Breast epithelium (tissue), 4 donors: ENCODE data around the gene PCNX1. TPM values are rescaled to one million over a fixed set of nuclear protein-coding genes. Genes with fewer than 3 reads are reported as not detected.

ENCODE experiments used
- DNase-seq, 2 donors: peaks; one replicate each; pipeline ENCODE4 v3.0.0-alpha.2; 2019; ENCODE audit warnings: low spot score in 2 of 2
- H3K27ac ChIP-seq, 2 donors: fragments of 200-600 bp; sonication (generic) in 1 of 2; one replicate each; pipeline ENCODE4 v1.5.1; 2016 to 2019; ENCODE audit warnings: mild to moderate bottlenecking in 1 of 2
- H3K27me3 ChIP-seq, 2 donors: fragments of 200-600 bp; sonication (generic) in 1 of 2; one replicate each; pipeline versions ENCODE4 v1.5.1 to v1.6.0; 2017 to 2019; ENCODE audit warnings: control low read depth in 1 of 2, mild to moderate bottlenecking in 1 of 2
- H3K36me3 ChIP-seq: fragments of 200-600 bp; one replicate; pipeline ENCODE4 v1.5.1; 2019
- H3K4me1 ChIP-seq, 2 donors: fragments of 200-600 bp; sonication (generic); one replicate each; pipeline ENCODE4 v1.5.1; 2016 to 2019; ENCODE audit warnings: control low read depth in 1 of 2
- H3K4me3 ChIP-seq, 3 donors: fragments of 200-600 bp; sonication (generic); 1 replicate in 2 of 3; 2 replicates in 1 of 3; pipeline ENCODE4 v1.5.1; 2016 to 2019; ENCODE audit warnings: mild to moderate bottlenecking in 3 of 3, moderate library complexity in 2 of 3
- H3K9me3 ChIP-seq, 2 donors: fragments of 200-600 bp; sonication (generic) in 1 of 2; one replicate each; pipeline ENCODE4 v1.5.1; 2016 to 2019; ENCODE audit warnings: control low read depth in 1 of 2
- CTCF ChIP-seq, 3 donors: fragments of 450-650 bp; IDR thresholded peaks; one replicate each; pipeline ENCODE4 v1.5.1; 2016 to 2017; ENCODE audit warnings: antibody characterized with exemption in 3 of 3, mild to moderate bottlenecking in 3 of 3, moderate library complexity in 3 of 3
- POLR2A ChIP-seq: fragments of 450-650 bp; IDR thresholded peaks from one replicate; pipeline ENCODE4 v1.6.1; 2016; ENCODE audit warnings: antibody characterized with exemption, mild to moderate bottlenecking, moderate library complexity
- POLR2AphosphoS5 ChIP-seq, 3 donors: sonication (generic); formaldehyde crosslinking; IDR thresholded peaks; one replicate each; pipeline ENCODE4 v1.6.1; 2017; ENCODE audit warnings: antibody characterized with exemption in 3 of 3
- intact Hi-C: fragments of 100-400 bp; cut with DNase I; formaldehyde crosslinking; loops from one replicate; pipeline ENCODE4 v1.15.1; 2023; ENCODE audit warnings: low total_unique reads
- total RNA-seq, 3 donors: library from RNA; depleted of rRNA; stranded (reverse); fragments of >200 nt; gene quantifications; one replicate each; pipeline ENCODE4 v1.1.0, GENCODE V29; 2016

PCNX1 gene
- total RNA-seq, 3 donors from 2014 or later, result 61.8 to 105 (median 92.5) TPM

GRCh38 chr14:71114565-71114964 lies 207.3 kb downstream of the PCNX1 start:
- Histone ChIP-seq H3K27me3 (no peaks in the 10 kb centered on the region), H3K4me1 (no peaks in the 10 kb centered on the region), H3K36me3 (peaks cover 4% of the 10 kb centered on the region), H3K9me3 (no peaks in the 10 kb centered on the region), H3K4me3 (no peak overlapping the region), H3K27ac (no peak overlapping the region)
- no peak for TF ChIP-seq POLR2A
- intact Hi-C loops, result no loop called here
- no peak for DNase-seq

- H3K4me3 ChIP-seq, result no peak overlapping the region
- H3K4me1 ChIP-seq, result no peaks in the 10 kb centered on the region
- no peaks in the 10 kb centered on the region for H3K9me3 ChIP-seq
- intact Hi-C loops, result no loop called here
- H3K27me3 ChIP-seq, result no peaks in the 10 kb centered on the region
- no peak for DNase-seq
- H3K36me3 ChIP-seq, result peaks cover 4% of the 10 kb centered on the region
- TF ChIP-seq CTCF (IDR thresholded peaks at IDR 0.05) (no peak), POLR2AphosphoS5 (IDR thresholded peaks at IDR 0.05) (no peak), POLR2A (no peak)
- H3K27ac ChIP-seq, result no peak overlapping the region
Measured at GRCh38 chr14:71115306-71115705, 208.0 kb downstream of the PCNX1 start.

- no peaks in the 10 kb centered on the region for H3K9me3 ChIP-seq
- no peaks in the 10 kb centered on the region for H3K4me1 ChIP-seq
- no peak overlapping the region for H3K4me3 ChIP-seq
- H3K36me3 ChIP-seq, result peaks cover 4% of the 10 kb centered on the region
- intact Hi-C loops, result no loop called here
- H3K27me3 ChIP-seq, result no peaks in the 10 kb centered on the region
- DNase-seq, result no peak
- TF ChIP-seq POLR2AphosphoS5 (IDR thresholded peaks at IDR 0.05) (no peak), CTCF (IDR thresholded peaks at IDR 0.05) (no peak), POLR2A (no peak)
- no peak overlapping the region for H3K27ac ChIP-seq
Measured at GRCh38 chr14:71115821-71116567, 208.7 kb downstream of the PCNX1 start.

GRCh38 chr14:71116568-71117122 lies 209.4 kb downstream of the PCNX1 start:
- H3K9me3 ChIP-seq, result peaks cover 0 to 5% of the 10 kb centered on the region in 2 donors
- TF ChIP-seq POLR2AphosphoS5 (IDR thresholded peaks at IDR 0.05) (no peak), CTCF (IDR thresholded peaks at IDR 0.05) (no peak), POLR2A (no peak)
- no peaks in the 10 kb centered on the region for H3K4me1 ChIP-seq
- peaks cover 4% of the 10 kb centered on the region for H3K36me3 ChIP-seq
- H3K27me3 ChIP-seq, result no peaks in the 10 kb centered on the region
- H3K27ac ChIP-seq, result no peak overlapping the region
- intact Hi-C loops, result no loop called here
- no peak overlapping the region for H3K4me3 ChIP-seq
- no peak for DNase-seq

GRCh38 chr14:71117839-71118743 lies 210.8 kb downstream of the PCNX1 start:
- Histone ChIP-seq H3K27ac (no peak overlapping the region), H3K27me3 (no peaks in the 10 kb centered on the region), H3K9me3 (peaks cover 0 to 10% of the 10 kb centered on the region in 2 donors), H3K36me3 (no peaks in the 10 kb centered on the region), H3K4me1 (no peaks in the 10 kb centered on the region), H3K4me3 (no peak overlapping the region)
- intact Hi-C loops, result no loop called here
- no peak for TF ChIP-seq POLR2AphosphoS5 (IDR thresholded peaks at IDR 0.05)
- TF ChIP-seq POLR2A, result no peak
- no peak for TF ChIP-seq CTCF (IDR thresholded peaks at IDR 0.05)
- DNase-seq, result no peak
